Measurements from ENCODE around the gene CALHM3.

The CALHM3 gene

GRCh38 chr10:103447187-103447586 lies 31.9 kb downstream of the CALHM3 start:
- DNase-seq = no peak

DNA sequence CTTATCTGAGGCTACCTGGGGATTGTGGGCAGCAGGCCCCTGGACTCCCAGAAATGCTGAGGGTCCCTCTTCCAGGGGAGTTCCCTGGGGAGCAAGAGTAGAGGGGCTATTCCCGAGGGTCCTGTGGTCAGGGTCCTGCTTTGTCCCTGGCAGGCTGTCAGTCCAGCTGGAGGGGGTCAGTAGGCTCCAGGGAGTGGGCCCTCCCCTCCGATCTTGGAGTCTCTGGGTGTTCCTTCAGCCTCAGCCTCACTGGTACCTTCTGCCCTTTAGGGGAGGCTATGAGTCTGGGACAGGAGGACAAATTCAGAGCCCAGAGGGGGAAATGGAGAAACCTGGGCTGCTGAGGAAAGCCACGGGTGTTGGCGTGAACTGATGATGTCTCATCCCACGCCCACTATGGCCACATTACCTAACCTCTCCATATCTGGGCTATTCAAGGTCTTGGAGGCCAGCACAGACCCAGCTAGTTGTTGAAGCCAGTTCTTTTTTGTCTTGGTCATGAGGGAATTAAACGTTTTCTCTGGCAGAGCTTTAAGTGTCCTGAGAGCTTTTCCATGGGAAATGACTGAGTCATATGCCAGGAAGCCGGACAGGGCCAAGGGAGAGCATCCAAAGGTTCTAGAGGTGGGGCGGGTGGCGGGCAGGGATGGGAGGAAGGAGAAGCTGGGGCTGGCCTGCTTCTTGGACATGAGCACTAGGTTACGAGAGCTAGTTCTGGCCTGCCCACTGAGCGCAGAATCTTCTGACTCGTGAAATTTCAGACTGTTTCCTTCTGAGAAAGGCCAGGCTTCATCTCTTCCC lies 33.1 kb downstream of the CALHM3 start:
- no peak for DNase-seq

DNA sequence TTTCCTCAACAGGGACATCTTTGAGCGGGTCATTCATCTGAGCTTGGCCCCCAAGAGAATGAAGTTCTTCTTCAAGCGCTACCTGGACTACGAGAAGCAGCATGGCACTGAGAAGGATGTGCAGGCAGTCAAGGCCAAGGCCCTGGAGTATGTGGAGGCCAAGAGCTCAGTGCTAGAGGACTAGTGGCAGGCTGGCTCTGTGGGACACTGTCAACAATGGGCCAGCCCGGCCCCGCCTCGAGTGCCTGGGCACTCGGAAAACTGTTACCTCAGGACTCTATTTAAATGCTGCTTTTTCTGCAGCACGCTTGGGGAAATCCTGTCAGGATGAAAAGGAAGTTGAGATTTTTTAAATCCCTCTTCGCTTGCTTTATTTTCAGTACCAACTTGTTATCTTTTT lies 33.7 kb downstream of the CALHM3 start:
- DNase-seq = no peak

DNA sequence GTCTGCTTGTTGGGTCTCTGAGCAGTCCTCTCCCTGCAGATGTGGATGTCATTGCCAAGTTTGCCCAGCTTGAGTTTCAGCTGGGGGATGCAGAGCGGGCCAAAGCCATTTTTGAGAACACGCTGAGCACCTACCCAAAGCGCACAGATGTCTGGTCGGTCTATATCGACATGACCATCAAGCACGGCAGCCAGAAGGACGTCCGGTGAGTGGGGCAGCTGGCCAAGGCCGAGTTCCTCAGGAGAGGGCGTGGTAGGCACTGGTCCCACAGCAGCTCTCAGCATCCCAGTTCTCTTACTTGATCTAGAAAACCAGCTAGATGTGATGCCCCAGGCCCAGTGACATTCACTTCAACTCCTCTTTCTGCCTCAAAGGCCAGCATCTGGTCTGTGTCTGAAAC lies 34.6 kb downstream of the CALHM3 start:
- no peak for DNase-seq

- no peak for DNase-seq
These were observed 35.4 kb downstream of the CALHM3 start for GRCh38 chr10:103443475-103444185.

DNA sequence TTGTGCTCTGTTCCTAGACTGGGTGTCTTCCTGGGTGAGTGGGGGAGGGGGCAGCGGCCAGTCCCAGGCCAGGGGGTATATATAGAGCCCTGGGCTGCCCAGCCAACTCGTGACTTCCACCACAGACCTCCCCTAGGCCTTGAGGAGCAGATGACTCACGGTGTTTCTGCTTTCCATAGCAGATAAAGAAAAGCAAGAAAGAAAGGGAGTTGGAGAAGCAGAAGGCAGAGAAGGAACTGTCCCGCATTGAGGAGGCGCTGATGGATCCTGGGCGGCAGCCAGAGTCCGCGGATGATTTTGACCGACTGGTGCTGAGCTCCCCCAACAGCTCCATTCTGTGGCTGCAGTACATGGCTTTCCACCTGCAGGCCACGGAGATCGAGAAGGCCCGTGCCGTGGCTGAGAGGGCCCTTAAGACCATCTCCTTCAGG lies 37.0 kb downstream of the CALHM3 start:
- no peak for DNase-seq

- no peak for DNase-seq
These were observed 37.4 kb downstream of the CALHM3 start for GRCh38 chr10:103441611-103442010.

DNA sequence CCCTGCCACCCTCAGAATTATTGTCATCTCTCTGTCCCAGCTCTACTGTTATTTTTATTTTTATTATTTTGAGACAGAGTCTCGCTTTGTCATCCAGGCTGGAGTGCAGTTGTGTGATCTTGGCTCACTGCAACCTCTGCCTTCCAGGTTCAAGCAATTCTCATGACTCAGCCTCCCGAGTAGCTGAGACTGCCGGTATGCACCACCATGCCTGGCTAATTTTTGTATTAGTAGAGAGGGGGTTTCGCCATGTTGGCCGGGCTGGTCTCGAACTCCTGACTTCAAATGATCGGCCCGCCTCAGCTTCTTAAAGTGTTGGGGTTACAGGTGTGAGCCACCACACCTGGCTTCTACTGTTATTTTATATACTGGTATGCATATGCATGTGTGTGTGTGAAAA lies 37.8 kb downstream of the CALHM3 start:
- DNase-seq = no peak

GRCh38 chr10:103440416-103440815 lies 38.6 kb downstream of the CALHM3 start:
- no peak for DNase-seq

GRCh38 chr10:103439776-103440175 lies 39.3 kb downstream of the CALHM3 start:
- DNase-seq = no peak

- DNase-seq = no peak
These were observed 45.2 kb downstream of the CALHM3 start for GRCh38 chr10:103433858-103434257.

DNA sequence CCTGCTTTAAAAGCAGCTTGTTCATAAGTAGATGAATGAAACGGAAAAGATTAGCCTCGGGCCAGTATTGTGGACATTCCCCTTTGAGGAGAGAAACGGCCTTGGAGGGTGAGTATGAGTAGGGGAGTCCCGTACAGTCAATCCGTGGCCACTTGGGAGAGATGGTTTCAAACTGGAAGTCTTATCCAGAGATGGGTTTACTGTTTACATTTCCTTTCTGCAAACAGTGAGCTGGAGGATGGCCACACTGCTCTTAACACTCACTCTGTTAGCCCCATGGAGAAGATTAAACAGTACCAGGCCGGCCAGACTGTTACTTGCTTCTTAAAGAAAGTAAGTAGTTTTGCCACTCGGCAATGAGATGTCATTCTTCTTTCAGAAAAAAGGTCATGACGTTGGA lies 47.1 kb downstream of the CALHM3 start:
- no peak for DNase-seq

GRCh38 chr10:103429647-103430046 lies 49.4 kb downstream of the CALHM3 start:
- DNase-seq = no peak

DNA sequence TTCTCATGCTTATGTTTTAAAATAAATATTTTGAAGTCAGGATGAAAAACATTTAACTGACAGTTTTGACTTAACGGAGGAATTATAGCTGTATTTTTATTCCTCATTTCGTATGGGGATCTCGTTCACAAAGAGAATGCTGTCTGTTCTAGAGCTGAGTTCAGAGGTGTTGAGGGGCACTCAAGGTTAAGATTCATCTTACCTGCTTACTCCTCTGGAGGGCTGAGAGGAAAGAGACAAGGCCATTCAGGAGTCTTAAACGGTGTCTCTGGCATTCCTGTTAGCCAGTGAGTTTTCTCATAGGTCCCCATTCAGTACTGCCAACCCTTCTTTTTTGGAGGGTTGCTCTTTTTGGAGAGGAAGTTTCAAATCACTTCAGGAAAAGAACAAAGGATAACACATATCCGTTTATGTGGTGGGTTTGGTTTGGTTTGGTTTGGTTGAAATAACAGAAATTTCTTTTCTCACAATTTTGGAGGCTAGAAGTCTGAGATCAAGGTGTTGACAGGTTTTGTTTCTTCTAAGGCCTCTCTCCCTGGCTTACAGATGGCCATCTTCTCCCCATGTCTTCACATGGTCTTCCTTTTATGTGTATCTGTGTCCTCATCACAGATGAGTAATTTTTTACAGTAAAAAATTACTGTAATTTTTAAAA lies 49.9 kb downstream of the CALHM3 start:
- DNase-seq = no peak

- DNase-seq = no peak
These were observed 51.2 kb downstream of the CALHM3 start for GRCh38 chr10:103427866-103428265.

DNA sequence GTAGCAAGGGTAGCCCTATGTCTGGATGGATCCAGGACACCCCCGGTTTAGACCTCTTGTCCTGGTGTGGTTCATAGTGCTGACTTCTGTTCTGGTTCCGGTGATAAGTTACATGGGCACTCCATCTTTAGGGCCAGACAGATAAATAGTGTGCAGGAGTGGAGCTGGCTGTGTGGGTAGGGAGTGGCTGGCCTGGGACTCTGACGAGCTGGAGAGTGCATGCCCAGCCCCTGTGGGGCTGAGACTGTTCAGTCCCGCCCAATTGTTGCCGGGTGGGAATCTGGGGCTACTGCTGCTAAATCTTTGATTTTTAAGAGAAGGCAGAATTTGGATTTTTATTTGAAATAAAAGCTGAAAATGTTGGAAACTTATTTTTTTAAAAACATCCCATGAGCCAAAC lies 55.3 kb downstream of the CALHM3 start:
- no peak for DNase-seq

Data from NCI-H524 treated with DMSO at 0.1 percent for 48 hours (cell line).